Natural killer cell (primary cell): ENCODE results near the gene CCDC47. TPM values are rescaled to one million over a fixed set of nuclear protein-coding genes. Genes with fewer than 3 reads are reported as not detected.
A peak's percentile ranks its signal among the peaks of the same experiment; 100 is the strongest.

Experiments
- ATAC-seq, 3 donors: fragments of 150-1000 bp in 2 of 3; fragments of 200-7000 bp in 1 of 3; cut with Tn5 transposase; 1 replicate in 1 of 3; 2 replicates in 2 of 3; pipeline ENCODE4 v1.10.0; 2021; ENCODE audit warnings: mild to moderate bottlenecking in 2 of 3, moderate library complexity in 2 of 3
- DNase-seq, 2 donors: peaks; one replicate each; pipeline versions ENCODE4 v3.0.0 to v3.0.0-alpha.2; 2013 to 2021; ENCODE audit warnings: mixed read lengths in 1 of 2
- H3K27ac ChIP-seq: one replicate; pipeline ENCODE4 v1.5.1; 2013; ENCODE audit warnings: mild to moderate bottlenecking, low read length
- H3K27me3 ChIP-seq: one replicate; pipeline ENCODE4 v1.6.1; 2013; ENCODE audit warnings: low read length; ENCODE audit not compliant: control insufficient read depth, insufficient read depth
- H3K36me3 ChIP-seq: one replicate; pipeline ENCODE4 v1.6.1; 2013; ENCODE audit warnings: low read length; ENCODE audit not compliant: control insufficient read depth, insufficient read depth
- H3K4me1 ChIP-seq: one replicate; pipeline ENCODE4 v1.6.1; 2013; ENCODE audit warnings: low read length; ENCODE audit not compliant: control insufficient read depth, insufficient read depth
- H3K4me3 ChIP-seq: one replicate; pipeline ENCODE4 v1.5.1; 2013; ENCODE audit warnings: low read length
- H3K9me3 ChIP-seq: one replicate; pipeline ENCODE4 v1.6.1; 2013; ENCODE audit warnings: low read length; ENCODE audit not compliant: control insufficient read depth, insufficient read depth
- H3K27ac Mint-ChIP-seq, 2 donors: one replicate each; pipeline ENCODE4 v1.8.0; 2022; ENCODE audit warnings: mild to moderate bottlenecking in 2 of 2, mixed read lengths in 2 of 2, moderate library complexity in 1 of 2
- H3K27me3 Mint-ChIP-seq, 2 donors: one replicate each; pipeline ENCODE4 v1.8.0; 2022; ENCODE audit warnings: low read depth in 2 of 2, mixed read lengths in 2 of 2
- H3K36me3 Mint-ChIP-seq: one replicate; pipeline ENCODE4 v1.8.0; 2022; ENCODE audit warnings: mixed read lengths
- H3K4me1 Mint-ChIP-seq, 2 donors: one replicate each; pipeline ENCODE4 v1.8.0; 2022; ENCODE audit warnings: mixed read lengths in 2 of 2
- H3K4me3 Mint-ChIP-seq: one replicate; pipeline ENCODE4 v1.8.0; 2022; ENCODE audit warnings: mild to moderate bottlenecking, moderate library complexity, mixed read lengths
- H3K9me3 Mint-ChIP-seq, 2 donors: one replicate each; pipeline ENCODE4 v1.8.0; 2022; ENCODE audit warnings: mixed read lengths in 2 of 2
- CTCF ChIP-seq: fragments of 200-600 bp; IDR thresholded peaks from one replicate; pipeline ENCODE4 v1.8.0; 2022; ENCODE audit warnings: antibody characterized with exemption
- WGBS: methylation state at CpG from one replicate; pipeline ENCODE4 v1.1.7; 2013; ENCODE audit warnings: missing lambda C conversion rate; ENCODE audit not compliant: insufficient coverage; 5-methylcytosine and 5-hydroxymethylcytosine counted together
- intact Hi-C: fragments of 100-400 bp; cut with micrococcal nuclease; formaldehyde crosslinking; loops from one replicate; pipeline ENCODE4 v1.14.2; 2022
- total RNA-seq, 4 donors: library from RNA; stranded (reverse); fragments of 120-200 nt in 1 of 4; gene quantifications; one replicate each; pipeline versions ENCODE4 v1.2.3 to v1.2.4, GENCODE V29; 2013 to 2022

The CCDC47 gene
- total RNA-seq, 3 donors from 2014 or later (not counting 1 experiment from before 2014, with no cell fraction given), result 37.9 to 45.2 (median 41.7) TPM

DNA sequence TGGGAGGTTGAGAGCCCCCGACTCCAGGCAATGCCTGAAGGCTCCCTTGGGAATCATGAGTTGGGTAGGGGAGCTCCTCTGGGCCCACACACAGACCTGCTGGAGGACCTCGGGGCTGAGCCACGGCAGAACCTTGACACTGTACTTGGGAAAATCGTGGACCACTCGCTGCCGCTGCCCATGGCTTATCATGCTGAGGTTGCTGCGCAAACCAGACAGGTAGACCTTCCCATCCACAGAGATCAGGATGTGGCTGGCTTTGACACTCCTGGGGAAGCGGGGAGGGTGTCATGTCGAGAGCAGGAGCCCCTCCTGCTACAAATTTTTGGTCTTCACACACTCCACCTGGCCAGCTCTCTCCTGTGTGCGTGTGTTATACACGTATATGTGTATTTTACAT, 66.2 kb downstream of the CCDC47 start:
- H3K27ac ChIP-seq, result peak overlapping the region; percentile 69
- Mint-ChIP-seq H3K36me3 (no peaks in the 10 kb centered on the region), H3K27me3 (no peaks in the 10 kb centered on the region), H3K27ac (peak overlapping the region; percentile 92 to 97), H3K4me3 (peak overlapping the region; percentile 74), H3K4me1 (peaks cover 67 to 68% of the 10 kb centered on the region in 2 donors), H3K9me3 (no peaks in the 10 kb centered on the region)
- H3K9me3 ChIP-seq, result no peaks in the 10 kb centered on the region
- WGBS, result 40% methylated on average over 9 of the region's 11 CpGs
- no peak for TF ChIP-seq CTCF
- peaks cover 81% of the 10 kb centered on the region for H3K4me1 ChIP-seq
- peaks cover 20% of the 10 kb centered on the region for H3K36me3 ChIP-seq
- ATAC-seq, result peak in 2 of 3 donors; percentile 14 to 24
- H3K27me3 ChIP-seq, result no peaks in the 10 kb centered on the region
- DNase-seq, result peak in 1 of 2 donors; percentile 67
- intact Hi-C loops, result loop anchor here (5.0 kb wide), 1 partner anchor 280 kb away; no protein-coding TSS in a partner anchor
- H3K4me3 ChIP-seq, result no peak overlapping the region

- H3K4me3 Mint-ChIP-seq, result peak overlapping the region; percentile 74
- peaks cover 71 to 73% of the 10 kb centered on the region in 2 donors for H3K4me1 Mint-ChIP-seq
- Histone ChIP-seq H3K4me1 (peaks cover 87% of the 10 kb centered on the region), H3K4me3 (no peak overlapping the region), H3K27me3 (no peaks in the 10 kb centered on the region), H3K36me3 (peaks cover 15% of the 10 kb centered on the region), H3K9me3 (no peaks in the 10 kb centered on the region), H3K27ac (peak overlapping the region; percentile 69)
- H3K27ac Mint-ChIP-seq, result peak overlapping the region; percentile 92 to 97
- DNase-seq, result peak in 1 of 2 donors; percentile 59
- H3K9me3 Mint-ChIP-seq, result no peaks in the 10 kb centered on the region
- intact Hi-C loops, result loop anchor here (5.0 kb wide), 1 partner anchor 279 kb away; no protein-coding TSS in a partner anchor
- 47% methylated on average over 5 of the region's 7 CpGs for WGBS
- no peak for TF ChIP-seq CTCF
- peak in 1 of 3 donors; percentile 7 for ATAC-seq
- no peaks in the 10 kb centered on the region for H3K27me3 Mint-ChIP-seq
- H3K36me3 Mint-ChIP-seq, result no peaks in the 10 kb centered on the region
Observed at GRCh38 chr17:63706336-63707082, 66.9 kb downstream of the CCDC47 start.

- Histone ChIP-seq H3K9me3 (no peaks in the 10 kb centered on the region), H3K4me3 (no peak overlapping the region), H3K36me3 (peaks cover 15% of the 10 kb centered on the region), H3K4me1 (peaks cover 94% of the 10 kb centered on the region), H3K27ac (peak overlapping the region; percentile 69), H3K27me3 (no peaks in the 10 kb centered on the region)
- ATAC-seq (no peak), DNase-seq (peak in 1 of 2 donors; percentile 48)
- H3K27me3 Mint-ChIP-seq, result no peaks in the 10 kb centered on the region
- peak overlapping the region; percentile 92 to 97 for H3K27ac Mint-ChIP-seq
- intact Hi-C loops, result loop anchor here (5.0 kb wide), 1 partner anchor 278 kb away; no protein-coding TSS in a partner anchor
- H3K9me3 Mint-ChIP-seq, result no peaks in the 10 kb centered on the region
- WGBS, result 9% methylated on average over 3 of the region's 3 CpGs
- H3K36me3 Mint-ChIP-seq, result no peaks in the 10 kb centered on the region
- no peak for TF ChIP-seq CTCF
- H3K4me1 Mint-ChIP-seq, result peaks cover 78 to 80% of the 10 kb centered on the region in 2 donors
- H3K4me3 Mint-ChIP-seq, result peak overlapping the region; percentile 74
Observed at GRCh38 chr17:63705657-63706056, 67.7 kb downstream of the CCDC47 start.
